GM23338 (cell line): ENCODE results near the gene NPLOC4.

Source experiments
- CREB1 ChIP-seq: fragments of 250-450 bp; sonication (Bioruptor Pico); IDR thresholded peaks from 2 replicates; pipeline ENCODE4 v1.5.0; 2020; ENCODE audit warnings: low read depth, mild to moderate bottlenecking, moderate library complexity
- EZH2 ChIP-seq: fragments of 200-600 bp; sonication (generic); IDR thresholded peaks from one replicate; pipeline ENCODE4 v1.8.0; 2017; ENCODE audit warnings: antibody characterized with exemption, mild to moderate bottlenecking, low read depth; ENCODE audit not compliant: unreplicated experiment
- EZH2phosphoT487 ChIP-seq: fragments of 200-600 bp; sonication (generic); IDR thresholded peaks from one replicate; pipeline ENCODE4 v1.8.1; 2018; ENCODE audit warnings: antibody characterized with exemption; ENCODE audit not compliant: unreplicated experiment
- JUNB ChIP-seq: IDR thresholded peaks from one replicate; pipeline ENCODE4 v1.6.1; 2016; ENCODE audit warnings: antibody characterized with exemption; ENCODE audit not compliant: unreplicated experiment
- POLR2AphosphoS5 ChIP-seq: IDR thresholded peaks from 2 replicates; pipeline ENCODE4 v1.6.1; 2016; ENCODE audit warnings: antibody characterized with exemption, low read depth
- TF ChIP-seq, protein P1 (sequence below), 2 experiments: fragments of 200-600 bp in 1 of 2; sonication (generic) in 1 of 2; conservative IDR thresholded peaks; 2 replicates each; pipeline versions ENCODE4 v1.5.1 to v1.6.1; 2016 to 2017; ENCODE audit warnings: antibody characterized with exemption in 2 of 2, low read depth in 2 of 2, mild to moderate bottlenecking in 2 of 2, moderate library complexity in 1 of 2
- TF ChIP-seq, protein P2 (sequence below): IDR thresholded peaks from 2 replicates; pipeline ENCODE4 v1.6.1; 2016; ENCODE audit warnings: antibody characterized with exemption
- TF ChIP-seq, protein P3 (sequence below): IDR thresholded peaks from one replicate; pipeline ENCODE4 v1.6.1; 2018; ENCODE audit warnings: antibody characterized with exemption; ENCODE audit not compliant: unreplicated experiment

DNA sequence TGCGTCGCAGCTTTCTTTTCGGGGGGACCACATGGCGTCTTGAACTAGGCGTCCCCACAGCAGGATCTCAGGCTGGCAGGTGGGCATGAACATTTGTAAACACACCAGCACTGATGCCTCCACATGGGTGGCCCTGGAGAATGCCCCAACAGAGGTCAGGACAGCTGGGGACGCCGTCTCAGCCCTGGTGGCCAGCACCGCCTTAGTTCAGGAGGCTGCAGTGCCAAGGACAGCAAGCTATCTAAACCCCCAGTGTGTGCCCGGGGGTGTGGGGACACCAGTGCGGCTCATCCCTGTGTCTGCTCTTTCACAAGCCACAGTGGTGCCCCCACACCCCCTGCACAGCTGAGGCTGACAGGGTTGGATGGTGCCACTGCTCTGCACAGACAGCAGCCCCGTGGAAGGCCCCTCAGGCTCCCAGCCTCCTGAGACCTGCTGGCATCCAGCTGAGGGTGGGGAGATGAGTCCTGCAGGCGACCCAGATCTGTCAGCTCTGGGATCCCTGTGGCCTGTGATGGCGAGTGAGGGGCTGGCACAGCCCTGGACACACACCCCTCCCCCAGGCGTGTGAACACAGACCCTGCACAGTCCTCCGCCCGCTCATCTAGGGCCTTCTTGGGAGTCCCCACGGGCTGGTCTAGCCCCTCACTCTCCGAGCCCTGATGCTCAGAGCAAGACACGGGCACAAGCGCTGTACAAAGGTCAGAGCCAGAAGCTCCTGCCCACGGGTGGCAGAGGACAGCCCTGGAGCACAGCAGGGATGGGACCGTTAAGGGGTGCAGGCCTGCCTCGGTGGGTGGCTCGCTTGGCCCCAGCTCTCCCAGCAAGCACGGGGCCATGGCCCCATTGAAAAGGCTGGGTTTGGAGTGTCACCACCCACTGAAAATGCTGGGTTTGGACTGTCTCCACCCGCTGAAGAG is 98.0 kb downstream of the NPLOC4 start:
- TF ChIP-seq EZH2 (no peak), POLR2AphosphoS5 (no peak), EZH2phosphoT487 (no peak), CREB1 (CRISPR knock-in tag) (no peak), JUNB (no peak)
- TF ChIP-seq, protein P1, sequence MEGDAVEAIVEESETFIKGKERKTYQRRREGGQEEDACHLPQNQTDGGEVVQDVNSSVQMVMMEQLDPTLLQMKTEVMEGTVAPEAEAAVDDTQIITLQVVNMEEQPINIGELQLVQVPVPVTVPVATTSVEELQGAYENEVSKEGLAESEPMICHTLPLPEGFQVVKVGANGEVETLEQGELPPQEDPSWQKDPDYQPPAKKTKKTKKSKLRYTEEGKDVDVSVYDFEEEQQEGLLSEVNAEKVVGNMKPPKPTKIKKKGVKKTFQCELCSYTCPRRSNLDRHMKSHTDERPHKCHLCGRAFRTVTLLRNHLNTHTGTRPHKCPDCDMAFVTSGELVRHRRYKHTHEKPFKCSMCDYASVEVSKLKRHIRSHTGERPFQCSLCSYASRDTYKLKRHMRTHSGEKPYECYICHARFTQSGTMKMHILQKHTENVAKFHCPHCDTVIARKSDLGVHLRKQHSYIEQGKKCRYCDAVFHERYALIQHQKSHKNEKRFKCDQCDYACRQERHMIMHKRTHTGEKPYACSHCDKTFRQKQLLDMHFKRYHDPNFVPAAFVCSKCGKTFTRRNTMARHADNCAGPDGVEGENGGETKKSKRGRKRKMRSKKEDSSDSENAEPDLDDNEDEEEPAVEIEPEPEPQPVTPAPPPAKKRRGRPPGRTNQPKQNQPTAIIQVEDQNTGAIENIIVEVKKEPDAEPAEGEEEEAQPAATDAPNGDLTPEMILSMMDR (conservative IDR thresholded peaks at IDR 0.05; ENCODE audit: low read depth in 2 of 2), result no peak
- TF ChIP-seq, protein P2, sequence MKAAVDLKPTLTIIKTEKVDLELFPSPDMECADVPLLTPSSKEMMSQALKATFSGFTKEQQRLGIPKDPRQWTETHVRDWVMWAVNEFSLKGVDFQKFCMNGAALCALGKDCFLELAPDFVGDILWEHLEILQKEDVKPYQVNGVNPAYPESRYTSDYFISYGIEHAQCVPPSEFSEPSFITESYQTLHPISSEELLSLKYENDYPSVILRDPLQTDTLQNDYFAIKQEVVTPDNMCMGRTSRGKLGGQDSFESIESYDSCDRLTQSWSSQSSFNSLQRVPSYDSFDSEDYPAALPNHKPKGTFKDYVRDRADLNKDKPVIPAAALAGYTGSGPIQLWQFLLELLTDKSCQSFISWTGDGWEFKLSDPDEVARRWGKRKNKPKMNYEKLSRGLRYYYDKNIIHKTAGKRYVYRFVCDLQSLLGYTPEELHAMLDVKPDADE, result no peak
- TF ChIP-seq, protein P3, sequence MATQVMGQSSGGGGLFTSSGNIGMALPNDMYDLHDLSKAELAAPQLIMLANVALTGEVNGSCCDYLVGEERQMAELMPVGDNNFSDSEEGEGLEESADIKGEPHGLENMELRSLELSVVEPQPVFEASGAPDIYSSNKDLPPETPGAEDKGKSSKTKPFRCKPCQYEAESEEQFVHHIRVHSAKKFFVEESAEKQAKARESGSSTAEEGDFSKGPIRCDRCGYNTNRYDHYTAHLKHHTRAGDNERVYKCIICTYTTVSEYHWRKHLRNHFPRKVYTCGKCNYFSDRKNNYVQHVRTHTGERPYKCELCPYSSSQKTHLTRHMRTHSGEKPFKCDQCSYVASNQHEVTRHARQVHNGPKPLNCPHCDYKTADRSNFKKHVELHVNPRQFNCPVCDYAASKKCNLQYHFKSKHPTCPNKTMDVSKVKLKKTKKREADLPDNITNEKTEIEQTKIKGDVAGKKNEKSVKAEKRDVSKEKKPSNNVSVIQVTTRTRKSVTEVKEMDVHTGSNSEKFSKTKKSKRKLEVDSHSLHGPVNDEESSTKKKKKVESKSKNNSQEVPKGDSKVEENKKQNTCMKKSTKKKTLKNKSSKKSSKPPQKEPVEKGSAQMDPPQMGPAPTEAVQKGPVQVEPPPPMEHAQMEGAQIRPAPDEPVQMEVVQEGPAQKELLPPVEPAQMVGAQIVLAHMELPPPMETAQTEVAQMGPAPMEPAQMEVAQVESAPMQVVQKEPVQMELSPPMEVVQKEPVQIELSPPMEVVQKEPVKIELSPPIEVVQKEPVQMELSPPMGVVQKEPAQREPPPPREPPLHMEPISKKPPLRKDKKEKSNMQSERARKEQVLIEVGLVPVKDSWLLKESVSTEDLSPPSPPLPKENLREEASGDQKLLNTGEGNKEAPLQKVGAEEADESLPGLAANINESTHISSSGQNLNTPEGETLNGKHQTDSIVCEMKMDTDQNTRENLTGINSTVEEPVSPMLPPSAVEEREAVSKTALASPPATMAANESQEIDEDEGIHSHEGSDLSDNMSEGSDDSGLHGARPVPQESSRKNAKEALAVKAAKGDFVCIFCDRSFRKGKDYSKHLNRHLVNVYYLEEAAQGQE, result no peak
